LHCN-M2 (cell line): Measurements from ENCODE around the gene DHX15. TPM values are rescaled to one million over a fixed set of nuclear protein-coding genes. Genes with fewer than 3 reads are reported as not detected.

Experiments
- DNase-seq: peaks from one replicate; pipeline ENCODE4 v3.0.0-alpha.2; 2012; ENCODE audit warnings: low read depth
- total RNA-seq: library from RNA; depleted of rRNA; stranded (reverse); fragments of >200 nt; gene quantifications from 2 replicates; pipeline ENCODE4 v1.2.3, GENCODE V29; 2014

The DHX15 gene
- total RNA-seq, 1 experiment from 2014 or later: 165 TPM

- DNase-seq: no peak
These were observed 2.0 kb downstream of the DHX15 start for GRCh38 chr4:24582235-24582832.

- DNase-seq: no peak
These were observed 6.0 kb downstream of the DHX15 start for GRCh38 chr4:24578364-24578763.

GRCh38 chr4:24576276-24576675 is 8.1 kb downstream of the DHX15 start:
- no peak for DNase-seq

- DNase-seq: no peak
These were observed 10.1 kb downstream of the DHX15 start for GRCh38 chr4:24574236-24574635.

- DNase-seq: no peak
These were observed 10.8 kb downstream of the DHX15 start for GRCh38 chr4:24573582-24573981.

GRCh38 chr4:24570574-24571236 is 13.6 kb downstream of the DHX15 start:
- no peak for DNase-seq

- no peak for DNase-seq
These were observed 14.2 kb downstream of the DHX15 start for GRCh38 chr4:24570172-24570571.

- DNase-seq: no peak
These were observed 14.7 kb downstream of the DHX15 start for GRCh38 chr4:24569662-24570061.

- DNase-seq: peak; percentile 34
These were observed 15.9 kb downstream of the DHX15 start for GRCh38 chr4:24568425-24568824.

GRCh38 chr4:24565054-24565453 is 19.3 kb downstream of the DHX15 start:
- DNase-seq: no peak

- no peak for DNase-seq
These were observed 19.9 kb downstream of the DHX15 start for GRCh38 chr4:24564488-24564887.

- DNase-seq: no peak
These were observed 22.8 kb downstream of the DHX15 start for GRCh38 chr4:24561438-24562139.

GRCh38 chr4:24560868-24561368 is 23.4 kb downstream of the DHX15 start:
- no peak for DNase-seq

GRCh38 chr4:24559889-24560288 is 24.5 kb downstream of the DHX15 start:
- DNase-seq: peak; percentile 36

GRCh38 chr4:24559032-24559821 is 25.1 kb downstream of the DHX15 start:
- no peak for DNase-seq

GRCh38 chr4:24557026-24558025 is 27.0 kb downstream of the DHX15 start:
- no peak for DNase-seq

GRCh38 chr4:24551492-24552289 is 32.7 kb downstream of the DHX15 start:
- DNase-seq: no peak

- DNase-seq: no peak
These were observed 33.7 kb downstream of the DHX15 start for GRCh38 chr4:24550441-24551175.

- no peak for DNase-seq
These were observed 36.4 kb downstream of the DHX15 start for GRCh38 chr4:24547979-24548378.
